Thoracic aorta (tissue), 2 donors: ENCODE results near the gene NOXRED1. TPM values are rescaled to one million over a fixed set of nuclear protein-coding genes. Genes with fewer than 3 reads are reported as not detected.

Experiments used
- ATAC-seq: fragments of 150-250 bp; one replicate; pipeline ENCODE4 v1.8.0; 2017; ENCODE audit warnings: low read depth; ENCODE audit not compliant: insufficient number of reproducible peaks, low FRiP score
- DNase-seq: peaks from one replicate; pipeline ENCODE4 v3.0.0-alpha.2; 2020; ENCODE audit warnings: low spot score
- H3K27ac ChIP-seq, 2 donors: fragments of 200-600 bp; sonication (generic); 1 replicate in 1 of 2; 2 replicates in 1 of 2; pipeline ENCODE4 v1.5.1; 2016; ENCODE audit warnings: mild to moderate bottlenecking in 2 of 2, moderate library complexity in 2 of 2
- H3K27me3 ChIP-seq: fragments of 200-600 bp; sonication (generic); replicated peaks from 2 replicates; pipeline ENCODE4 v1.6.0; 2016; ENCODE audit warnings: mild to moderate bottlenecking; ENCODE audit not compliant: insufficient read depth
- H3K36me3 ChIP-seq: fragments of 200-600 bp; sonication (generic); one replicate; pipeline ENCODE4 v1.5.1; 2016
- H3K4me1 ChIP-seq, 2 donors: fragments of 200-600 bp; sonication (generic); 1 replicate in 1 of 2; 2 replicates in 1 of 2; pipeline versions ENCODE4 v1.5.1 to v1.6.0; 2016; ENCODE audit warnings: low read depth in 2 of 2, mild to moderate bottlenecking in 1 of 2; ENCODE audit not compliant: control insufficient read depth in 1 of 2
- H3K4me3 ChIP-seq: fragments of 200-600 bp; sonication (generic); 2 replicates; pipeline ENCODE4 v1.5.1; 2016; ENCODE audit warnings: mild to moderate bottlenecking
- H3K9me3 ChIP-seq: fragments of 200-600 bp; sonication (generic); 2 replicates; pipeline ENCODE4 v1.5.1; 2016
- CTCF ChIP-seq: fragments of 200-600 bp; sonication (generic); IDR thresholded peaks from one replicate; pipeline ENCODE4 v1.5.1; 2019; ENCODE audit warnings: antibody characterized with exemption
- total RNA-seq, 2 donors: library from RNA; depleted of rRNA; stranded (reverse); fragments of >200 nt; gene quantifications; one replicate each; pipeline versions ENCODE4 v1.1.0 to v1.2.3, GENCODE V29; 2016

Gene NOXRED1
- total RNA-seq, 2 donors from 2014 or later, result 0.92 TPM; not detected in 1

- ATAC-seq, result no peak
- H3K9me3 ChIP-seq, result no peaks in the 10 kb centered on the region
Observed at GRCh38 chr14:77409131-77409533, 14.2 kb downstream of the NOXRED1 start.

GRCh38 chr14:77407158-77407557 lies 16.2 kb downstream of the NOXRED1 start:
- no peak for TF ChIP-seq CTCF
- Histone ChIP-seq H3K27ac (no peak overlapping the region), H3K27me3 (no peaks in the 10 kb centered on the region), H3K4me3 (no peak overlapping the region), H3K4me1 (no peaks in the 10 kb centered on the region), H3K9me3 (no peaks in the 10 kb centered on the region), H3K36me3 (no peaks in the 10 kb centered on the region)
- ATAC-seq (no peak), DNase-seq (no peak)

More at GRCh38 chr14:77409131-77409533, 14.2 kb downstream of the NOXRED1 start:
- no peak for TF ChIP-seq CTCF
- no peaks in the 10 kb centered on the region for H3K4me1 ChIP-seq
- DNase-seq, result no peak
- H3K36me3 ChIP-seq, result no peaks in the 10 kb centered on the region
- H3K4me3 ChIP-seq, result no peak overlapping the region
- no peaks in the 10 kb centered on the region for H3K27me3 ChIP-seq
- no peak overlapping the region for H3K27ac ChIP-seq

DNA sequence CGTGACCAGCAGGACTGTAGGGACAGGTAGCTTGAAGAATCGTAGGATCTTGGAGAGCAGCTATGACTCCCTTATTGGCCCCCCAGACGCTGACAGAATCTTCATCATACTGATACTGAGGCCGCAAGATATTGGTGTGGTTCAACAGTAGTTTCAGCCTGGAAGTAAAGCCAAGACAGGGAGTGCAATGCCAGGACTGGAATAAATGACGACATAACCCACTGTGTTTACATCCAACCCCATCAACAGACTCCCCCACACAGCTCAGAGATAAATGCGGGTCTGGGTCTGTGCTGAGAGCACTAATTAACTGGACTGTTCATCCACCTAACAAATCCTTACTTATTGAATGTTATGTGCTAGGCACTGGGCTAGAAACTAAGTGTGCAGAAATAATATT lies 16.6 kb downstream of the NOXRED1 start:
- Histone ChIP-seq H3K4me3 (no peak overlapping the region), H3K27me3 (no peaks in the 10 kb centered on the region), H3K36me3 (no peaks in the 10 kb centered on the region), H3K27ac (no peak overlapping the region), H3K4me1 (no peaks in the 10 kb centered on the region), H3K9me3 (no peaks in the 10 kb centered on the region)
- DNase-seq, result no peak
- ATAC-seq, result no peak
- TF ChIP-seq CTCF, result no peak

DNA sequence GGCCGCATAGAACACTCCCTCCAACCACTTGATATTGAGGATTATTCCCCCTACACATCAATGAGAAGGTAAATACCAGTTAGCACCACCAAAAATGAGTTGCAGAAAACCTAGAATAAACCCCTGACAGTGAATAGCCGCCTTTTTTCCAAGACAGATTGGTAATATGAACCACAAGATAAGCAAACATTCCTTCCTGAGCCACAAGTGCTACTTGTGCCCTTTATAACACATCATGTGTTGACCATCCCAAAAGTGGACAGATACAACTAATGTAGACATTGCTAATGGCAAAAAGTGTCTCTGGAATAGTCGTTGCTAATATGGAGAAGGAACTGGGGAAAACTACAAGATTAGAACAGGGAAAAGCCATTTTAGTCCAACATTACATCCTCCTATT lies 17.2 kb downstream of the NOXRED1 start:
- Histone ChIP-seq H3K27me3 (no peaks in the 10 kb centered on the region), H3K27ac (no peak overlapping the region), H3K4me1 (no peaks in the 10 kb centered on the region), H3K4me3 (no peak overlapping the region), H3K9me3 (no peaks in the 10 kb centered on the region), H3K36me3 (no peaks in the 10 kb centered on the region)
- DNase-seq, result no peak
- ATAC-seq, result no peak
- no peak for TF ChIP-seq CTCF

GRCh38 chr14:77403768-77404167 lies 19.6 kb downstream of the NOXRED1 start:
- Histone ChIP-seq H3K27ac (no peak overlapping the region), H3K9me3 (no peaks in the 10 kb centered on the region), H3K27me3 (no peaks in the 10 kb centered on the region), H3K36me3 (no peaks in the 10 kb centered on the region), H3K4me1 (no peaks in the 10 kb centered on the region), H3K4me3 (no peak overlapping the region)
- no peak for TF ChIP-seq CTCF
- ATAC-seq (no peak), DNase-seq (no peak)
